NCI-H1694 (cell line): ENCODE data around the gene ZNF112.

ENCODE experiments used
- DNase-seq: peaks from one replicate; lab custom pipeline; 2025; lab: John Stamatoyannopoulos, UW

ZNF112 gene

GRCh38 chr19:44282846-44283245, 73.6 kb downstream of the ZNF112 start:
- no peak for DNase-seq

DNA sequence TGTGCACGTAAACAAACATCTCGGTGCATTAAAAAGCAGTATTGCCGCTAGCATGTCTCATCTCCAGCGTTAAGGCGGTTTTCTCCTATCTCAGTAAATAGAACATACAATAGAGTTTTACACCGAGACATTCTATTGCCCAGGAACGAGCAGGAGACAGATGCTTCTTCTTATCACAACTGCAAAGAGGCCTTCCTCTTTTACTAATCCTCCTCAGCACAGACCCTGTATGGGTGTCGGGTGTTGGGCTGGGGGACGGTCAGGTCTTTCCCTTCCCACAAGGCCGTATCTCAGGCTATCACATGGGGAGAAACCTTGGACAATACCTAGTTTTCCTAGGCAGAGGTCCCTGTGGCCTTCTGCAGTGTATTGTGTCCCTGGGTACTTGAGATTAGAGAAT, 75.6 kb downstream of the ZNF112 start:
- DNase-seq = no peak

DNA sequence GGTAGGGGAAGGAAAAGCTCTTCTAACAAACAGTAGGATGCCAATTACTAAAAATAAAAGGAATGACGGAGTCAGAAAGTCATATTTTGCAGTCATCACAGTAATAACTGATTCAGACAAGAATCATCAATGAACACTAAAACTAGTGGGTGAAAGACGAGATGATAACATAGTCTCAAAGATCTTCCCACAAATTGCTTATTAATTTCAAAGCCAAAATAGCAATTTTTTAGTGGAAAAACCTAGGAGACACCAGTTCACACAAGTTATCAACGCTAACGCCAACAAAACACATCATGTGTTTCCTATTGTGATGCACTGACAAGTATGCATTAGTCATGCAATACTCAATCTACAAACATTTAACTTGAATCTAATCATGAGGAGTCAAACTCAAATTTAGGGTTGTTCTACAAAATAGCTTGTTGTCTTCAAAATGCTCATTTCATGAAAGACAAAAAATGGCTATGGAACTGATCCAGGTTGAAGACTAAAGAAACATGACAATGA, 78.2 kb downstream of the ZNF112 start:
- DNase-seq = no peak

DNA sequence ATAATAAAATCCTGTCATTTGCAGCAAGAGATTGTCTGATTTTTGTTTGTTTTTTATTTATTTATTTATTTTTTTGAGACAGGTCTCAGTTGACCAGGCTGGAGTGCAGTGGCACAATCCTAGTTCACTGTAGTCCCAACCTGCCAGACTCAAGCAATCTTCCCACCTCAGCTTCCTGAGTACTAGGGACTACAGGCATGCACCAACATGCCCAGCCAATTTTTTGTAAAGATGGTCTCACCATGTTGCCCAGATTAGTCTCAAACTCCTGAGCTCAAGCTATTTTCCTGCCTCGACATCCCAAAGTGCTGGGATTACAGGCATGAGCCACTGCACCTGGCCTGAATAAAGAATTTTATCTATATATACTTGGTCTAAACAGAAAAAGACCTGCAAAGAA, 79.1 kb downstream of the ZNF112 start:
- no peak for DNase-seq
